Prostate gland (tissue), 2 donors: Measurements from ENCODE around the gene DTX4.

ENCODE experiments used
- CTCF ChIP-seq, 4 experiments: fragments of 200-600 bp in 2 of 4; fragments of 450-650 bp in 2 of 4; sonication (generic) in 2 of 4; IDR thresholded peaks; 1 replicate in 3 of 4; 2 replicates in 1 of 4; pipeline ENCODE4 v1.5.1; 2016 to 2019; ENCODE audit warnings: antibody characterized with exemption in 4 of 4, mild to moderate bottlenecking in 2 of 4, moderate library complexity in 2 of 4
- POLR2AphosphoS5 ChIP-seq: sonication (generic); formaldehyde crosslinking; IDR thresholded peaks from one replicate; pipeline ENCODE4 v1.6.1; 2017; ENCODE audit warnings: antibody characterized with exemption

- TF ChIP-seq CTCF (IDR thresholded peaks at IDR 0.05) (no peak), POLR2AphosphoS5 (no peak)
These were observed 1.4 kb downstream of the DTX4 start for GRCh38 chr11:59173080-59173963.
